NCI-H2107 (cell line): ENCODE data around the gene VPS8.

Experiments used
- DNase-seq: peaks from one replicate; lab custom pipeline; 2025; lab: John Stamatoyannopoulos, UW

The VPS8 gene

DNA sequence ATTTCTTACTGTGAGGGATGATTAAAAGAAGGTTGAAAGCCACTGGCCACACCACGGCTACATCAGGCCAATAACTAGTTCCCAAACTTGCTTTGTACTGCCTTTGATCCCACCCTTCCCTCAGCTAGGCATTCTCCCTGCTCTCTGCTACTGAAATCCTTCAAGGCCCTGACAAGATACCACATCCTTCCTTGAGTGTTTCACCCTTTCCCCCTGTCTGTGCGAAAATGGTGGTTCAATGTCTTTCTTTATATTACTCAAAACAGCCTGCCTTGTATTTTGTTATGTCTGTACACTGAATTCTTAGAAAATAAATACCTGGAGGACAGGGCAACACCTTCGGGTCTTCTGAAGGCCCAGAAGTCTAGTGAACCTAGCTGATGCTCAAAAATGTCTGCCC, 932 bp upstream of the VPS8 start:
- no peak for DNase-seq

DNA sequence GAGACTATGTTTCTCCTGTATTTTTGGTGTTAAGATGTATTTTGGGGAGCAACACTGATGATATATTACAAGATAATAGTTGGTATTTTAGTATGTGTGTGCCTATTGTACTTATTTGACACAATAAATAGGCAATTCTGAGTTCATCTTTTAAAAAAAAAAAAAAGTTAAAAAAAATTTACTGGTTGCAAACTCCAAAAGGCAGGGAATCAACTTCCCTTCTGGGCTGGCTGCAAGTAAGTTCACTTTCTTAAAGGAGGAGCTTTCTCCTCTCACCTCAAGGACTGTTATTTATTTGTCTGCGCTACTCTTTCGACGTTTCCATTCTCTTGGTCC, 335 bp upstream of the VPS8 start:
- no peak for DNase-seq

- DNase-seq, result no peak
These were observed 686 bp downstream of the VPS8 start for GRCh38 chr3:184812662-184813042.

- DNase-seq, result no peak
These were observed 1.4 kb downstream of the VPS8 start for GRCh38 chr3:184813357-184813756.

DNA sequence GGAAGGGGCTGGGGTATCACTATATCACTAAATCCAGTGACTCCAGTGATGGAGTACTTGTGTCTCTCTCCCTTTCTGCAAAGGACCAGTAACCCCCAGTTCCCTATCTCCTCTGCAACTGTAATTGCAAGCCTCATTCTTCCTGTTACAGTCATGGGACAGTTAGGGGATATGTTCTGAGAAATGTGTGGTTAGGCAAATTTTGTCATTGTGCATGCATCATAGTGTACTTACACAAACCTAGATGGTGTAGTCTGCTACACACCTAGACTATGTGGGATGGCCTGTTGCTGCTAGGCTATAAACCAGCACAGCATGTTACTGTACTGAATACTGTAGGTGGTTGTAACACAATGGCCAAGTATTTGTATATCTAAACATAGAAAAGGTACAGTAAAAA, 2.2 kb downstream of the VPS8 start:
- no peak for DNase-seq

GRCh38 chr3:184815046-184815930, 3.3 kb downstream of the VPS8 start:
- no peak for DNase-seq

- DNase-seq, result no peak
These were observed 4.6 kb downstream of the VPS8 start for GRCh38 chr3:184816614-184817013.

DNA sequence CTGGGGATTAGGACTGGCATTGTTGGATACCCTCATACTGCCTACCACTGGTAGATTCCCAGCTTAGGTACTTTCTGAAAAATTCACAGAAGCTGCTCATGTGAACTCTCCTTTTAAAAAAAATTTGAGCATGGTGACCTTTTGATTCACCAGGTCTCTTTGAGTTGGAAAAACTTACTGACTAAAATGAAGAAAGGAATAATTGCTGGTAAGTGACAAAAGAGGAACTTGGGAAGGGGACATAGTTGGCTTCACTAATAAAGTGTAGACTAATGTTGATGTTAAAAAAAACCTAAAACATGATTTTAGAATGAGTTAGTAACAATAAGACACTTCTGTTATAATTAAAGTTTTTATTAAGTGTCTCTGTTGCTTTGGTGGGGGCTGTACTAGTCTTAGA, 8.6 kb downstream of the VPS8 start:
- no peak for DNase-seq

DNA sequence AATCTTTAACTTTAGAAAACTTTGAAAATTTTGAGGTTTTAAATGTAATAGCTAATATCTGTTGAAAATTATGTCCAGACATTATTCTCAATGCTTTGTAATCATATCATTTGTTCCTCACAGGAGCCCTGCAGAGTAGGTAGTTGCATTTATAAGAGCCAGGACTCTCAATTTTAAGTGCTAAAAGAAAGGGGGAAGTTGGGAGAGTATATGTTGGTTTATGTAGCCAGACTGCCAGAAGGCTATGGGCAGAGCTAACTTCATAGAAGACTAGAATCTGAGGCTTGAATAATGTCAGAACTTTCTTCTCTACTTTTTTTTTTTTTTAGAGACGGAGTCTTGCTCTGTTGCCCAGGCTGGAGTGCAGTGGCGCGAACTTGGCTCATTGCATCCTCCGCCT, 9.1 kb downstream of the VPS8 start:
- no peak for DNase-seq

- no peak for DNase-seq
These were observed 10.1 kb downstream of the VPS8 start for GRCh38 chr3:184822081-184822480.

- no peak for DNase-seq
These were observed 10.7 kb downstream of the VPS8 start for GRCh38 chr3:184822654-184823053.

- no peak for DNase-seq
These were observed 12.0 kb downstream of the VPS8 start for GRCh38 chr3:184823990-184824389.

DNA sequence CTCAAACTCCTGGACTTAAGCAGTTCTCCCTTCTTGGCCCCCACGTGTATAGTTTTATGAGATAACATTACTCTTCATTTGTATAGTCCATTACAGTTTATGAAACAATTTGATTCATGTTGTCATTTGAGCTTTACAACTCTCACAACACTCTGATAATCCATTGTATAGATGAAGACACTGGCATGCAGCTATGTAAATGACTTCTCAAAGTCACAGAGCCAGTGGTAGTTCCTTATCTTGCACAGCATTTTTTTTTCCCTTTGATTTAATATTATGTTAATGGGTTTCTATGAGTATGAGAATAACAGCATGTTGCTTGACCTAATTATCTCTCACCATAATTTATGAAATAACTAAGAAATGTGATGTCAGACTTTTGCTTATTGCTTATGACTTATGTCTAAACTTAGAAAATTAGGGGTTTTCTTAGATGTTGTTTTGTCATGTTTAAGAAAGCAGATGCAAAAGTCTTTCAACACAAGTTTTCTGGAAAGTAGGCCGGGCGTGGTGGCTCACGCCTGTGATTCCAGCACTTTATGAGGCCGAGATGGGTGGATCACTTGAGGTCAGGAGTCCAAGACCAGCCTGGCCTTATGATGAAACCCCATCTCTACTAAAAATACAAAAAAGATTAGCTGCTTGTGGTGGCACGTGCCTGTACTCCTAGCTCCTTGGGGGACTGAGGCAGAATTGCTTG, 13.3 kb downstream of the VPS8 start:
- DNase-seq, result no peak

DNA sequence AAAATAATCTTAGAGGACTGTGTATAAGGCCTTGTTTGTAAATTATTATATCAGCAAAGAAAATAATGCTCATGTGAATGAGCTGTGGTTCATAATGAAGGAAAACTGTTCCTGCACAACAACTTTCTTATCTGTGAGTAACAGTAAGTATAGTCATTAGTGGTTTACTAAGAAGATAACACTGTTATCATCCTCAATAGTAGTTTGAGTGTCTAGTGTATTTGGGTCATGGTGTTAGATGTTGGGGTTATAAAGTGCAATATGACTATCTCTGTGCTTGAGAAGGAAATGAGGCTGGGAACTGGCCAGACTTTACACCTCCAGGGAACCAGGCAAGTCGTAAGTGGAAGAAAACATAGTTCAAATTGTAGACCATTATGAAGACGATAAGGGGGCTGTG, 15.6 kb downstream of the VPS8 start:
- DNase-seq, result no peak

GRCh38 chr3:184832044-184832443, 20.1 kb downstream of the VPS8 start:
- no peak for DNase-seq

DNA sequence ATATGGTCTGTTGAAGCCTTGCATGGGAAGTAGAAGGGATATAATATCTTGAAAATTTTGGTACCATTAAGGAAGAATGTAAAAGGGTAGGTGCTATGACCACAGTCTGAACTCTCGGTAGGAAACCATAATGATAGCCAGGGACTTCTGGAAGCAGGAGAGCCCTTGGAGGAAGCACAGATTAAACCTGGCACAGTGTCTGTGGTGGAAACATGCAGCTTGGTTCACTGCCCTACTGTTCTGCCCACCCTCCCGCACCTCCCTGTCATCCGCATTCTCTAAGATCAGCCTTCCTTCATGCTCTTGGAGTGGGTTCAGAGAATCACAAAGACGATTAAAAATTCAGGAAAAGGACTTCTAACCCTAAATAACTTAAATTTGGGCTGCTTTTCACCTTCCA, 20.9 kb downstream of the VPS8 start:
- no peak for DNase-seq

DNA sequence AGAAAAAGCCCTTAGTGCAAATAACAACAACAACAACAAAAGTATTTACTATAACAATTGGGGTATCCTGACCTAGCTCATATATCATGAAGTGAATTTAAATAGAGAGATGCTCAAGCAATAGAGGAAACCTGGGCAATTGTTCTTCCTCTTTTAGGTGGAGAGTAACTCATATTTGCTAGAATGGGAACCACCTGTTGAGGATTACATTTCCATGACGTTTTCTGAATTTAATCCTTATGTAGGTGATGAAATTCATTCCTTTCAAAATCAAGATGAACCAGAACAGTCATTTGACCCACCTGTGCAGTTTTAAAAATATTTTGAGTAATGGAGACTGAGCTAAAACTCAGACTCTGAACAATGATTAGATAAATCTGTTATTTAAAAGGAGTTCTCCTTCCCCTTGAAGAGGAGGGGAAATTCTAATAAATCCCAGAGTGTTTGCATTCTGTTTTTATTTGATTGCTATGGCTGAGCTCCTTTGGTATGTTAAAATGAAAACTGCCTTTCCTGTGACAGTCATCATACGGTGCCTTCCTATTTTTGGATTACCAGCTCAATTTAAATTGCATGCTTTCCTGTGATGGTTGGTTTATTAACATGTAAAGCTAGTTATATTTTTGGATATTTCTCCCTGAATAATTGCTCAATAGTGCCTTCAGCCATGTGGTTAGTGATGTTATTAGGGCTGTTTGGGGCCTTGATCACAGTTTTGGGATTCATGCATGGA, 24.3 kb downstream of the VPS8 start:
- no peak for DNase-seq

- no peak for DNase-seq
These were observed 30.5 kb downstream of the VPS8 start for GRCh38 chr3:184842433-184842832.

- DNase-seq, result no peak
These were observed 33.9 kb downstream of the VPS8 start for GRCh38 chr3:184845819-184846218.

DNA sequence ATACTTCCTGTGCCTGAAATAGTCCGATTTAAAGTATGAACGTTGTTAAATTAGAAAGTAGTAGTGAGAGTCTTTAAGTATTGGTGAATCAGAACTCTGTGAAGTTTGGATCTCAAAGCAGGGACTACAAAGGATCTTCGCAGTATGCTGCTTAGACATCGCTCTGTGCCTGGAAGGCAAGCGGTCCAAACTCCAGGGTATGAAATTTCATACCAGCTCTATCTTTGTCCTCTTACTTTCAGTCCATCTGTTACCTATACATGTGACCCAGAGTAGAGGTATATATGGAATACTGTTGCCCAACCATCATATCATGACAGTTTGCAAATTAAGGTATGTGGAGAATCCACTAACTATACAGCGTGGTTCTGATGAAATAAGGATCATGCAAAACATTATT, 34.5 kb downstream of the VPS8 start:
- DNase-seq, result no peak

DNA sequence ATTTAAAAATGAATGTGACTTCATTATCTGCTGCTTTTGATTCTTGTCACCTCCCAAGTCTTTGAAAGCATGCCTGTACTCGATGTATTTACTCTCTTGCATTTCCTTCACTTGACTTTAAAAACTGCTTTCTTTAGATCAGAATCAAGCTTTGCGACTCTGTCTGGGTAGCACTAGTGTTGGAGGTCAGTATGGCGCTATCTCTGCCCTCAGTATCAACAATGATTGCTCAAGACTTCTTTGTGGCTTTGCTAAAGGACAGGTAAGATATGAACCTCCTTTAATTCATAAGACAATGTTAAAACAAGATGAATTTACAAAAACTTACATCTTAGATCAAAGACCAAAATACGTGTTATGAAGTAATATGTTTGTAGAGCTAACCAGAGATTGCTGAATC, 37.0 kb downstream of the VPS8 start:
- no peak for DNase-seq

DNA sequence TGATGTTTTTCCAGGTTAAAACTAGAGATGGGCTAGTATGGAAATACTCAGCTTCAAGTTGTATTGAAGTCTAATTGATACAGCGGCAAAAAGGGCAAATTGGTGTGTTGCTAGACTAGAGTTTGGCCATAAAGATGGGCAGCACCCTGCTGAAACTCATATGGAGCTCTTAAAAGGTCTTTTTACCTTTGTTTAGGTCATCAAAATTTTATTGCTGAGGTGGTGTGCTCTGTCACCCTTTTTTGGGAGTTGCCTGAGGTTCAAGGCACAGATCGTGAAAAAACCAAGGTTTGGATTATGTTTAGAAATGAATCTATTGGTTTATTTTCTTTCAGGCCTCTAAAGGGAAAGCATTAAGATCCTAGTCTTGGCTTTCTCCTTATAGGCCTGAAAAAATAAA, 38.2 kb downstream of the VPS8 start:
- DNase-seq, result no peak

DNA sequence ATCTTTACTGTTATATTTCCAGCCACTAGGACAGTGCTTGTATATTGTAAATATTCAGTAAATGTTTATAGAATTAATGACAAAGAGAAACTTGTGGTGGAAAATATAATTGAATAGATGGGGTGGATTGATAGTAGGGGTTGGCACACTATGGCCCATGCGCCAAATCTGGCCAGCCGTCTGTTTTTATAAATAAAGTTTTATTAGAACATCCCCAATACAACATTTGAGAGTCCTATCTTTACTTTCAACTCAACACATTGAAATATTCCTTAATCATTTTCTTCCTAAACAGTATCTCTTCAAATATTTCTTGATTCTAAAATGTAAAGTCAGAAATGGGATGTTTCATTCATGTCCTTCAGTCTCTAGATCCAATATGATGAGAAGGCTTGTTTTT, 45.1 kb downstream of the VPS8 start:
- no peak for DNase-seq
